Activated naive CD4-positive, alpha-beta T cell treated with anti-CD3 and anti-CD28 coated beads, Interleukin-2, amount 50 U/mL, for 24 hours (primary cell): Measurements from ENCODE around the gene CERCAM.
A peak's percentile ranks its signal among the peaks of the same experiment; 100 is the strongest.

ENCODE experiments used
- H3K27ac Mint-ChIP-seq: one replicate; pipeline ENCODE4 v1.8.0; 2021; ENCODE audit warnings: mild to moderate bottlenecking, mixed read lengths
- H3K27me3 Mint-ChIP-seq: one replicate; pipeline ENCODE4 v1.8.0; 2021; ENCODE audit warnings: mixed read lengths
- H3K36me3 Mint-ChIP-seq: one replicate; pipeline ENCODE4 v1.8.0; 2021; ENCODE audit warnings: mixed read lengths
- H3K4me1 Mint-ChIP-seq: one replicate; pipeline ENCODE4 v1.8.0; 2021; ENCODE audit warnings: mixed read lengths
- H3K4me3 Mint-ChIP-seq: one replicate; pipeline ENCODE4 v1.8.0; 2021; ENCODE audit warnings: mild to moderate bottlenecking, mixed read lengths
- H3K9me3 Mint-ChIP-seq: one replicate; pipeline ENCODE4 v1.8.0; 2021; ENCODE audit warnings: mixed read lengths

The CERCAM gene

GRCh38 chr9:128390150-128390812, 30.4 kb upstream of the CERCAM start:
- Mint-ChIP-seq H3K4me1 (no peaks in the 10 kb centered on the region), H3K27ac (no peak overlapping the region), H3K36me3 (peaks cover 11% of the 10 kb centered on the region), H3K27me3 (no peaks in the 10 kb centered on the region), H3K4me3 (no peak overlapping the region), H3K9me3 (no peaks in the 10 kb centered on the region)

GRCh38 chr9:128390813-128391711, 29.6 kb upstream of the CERCAM start:
- H3K27me3 Mint-ChIP-seq = no peaks in the 10 kb centered on the region
- no peak overlapping the region for H3K4me3 Mint-ChIP-seq
- no peaks in the 10 kb centered on the region for H3K9me3 Mint-ChIP-seq
- H3K36me3 Mint-ChIP-seq = peaks cover 11% of the 10 kb centered on the region
- no peaks in the 10 kb centered on the region for H3K4me1 Mint-ChIP-seq
- no peak overlapping the region for H3K27ac Mint-ChIP-seq

- Mint-ChIP-seq H3K36me3 (peaks cover 11% of the 10 kb centered on the region), H3K4me3 (no peak overlapping the region), H3K27me3 (no peaks in the 10 kb centered on the region), H3K27ac (no peak overlapping the region), H3K4me1 (no peaks in the 10 kb centered on the region), H3K9me3 (no peaks in the 10 kb centered on the region)
Measured at GRCh38 chr9:128391956-128392301, 28.7 kb upstream of the CERCAM start.

- no peaks in the 10 kb centered on the region for H3K4me1 Mint-ChIP-seq
- H3K36me3 Mint-ChIP-seq = peaks cover 11% of the 10 kb centered on the region
- H3K27ac Mint-ChIP-seq = no peak overlapping the region
- no peak overlapping the region for H3K4me3 Mint-ChIP-seq
- H3K27me3 Mint-ChIP-seq = no peaks in the 10 kb centered on the region
- H3K9me3 Mint-ChIP-seq = no peaks in the 10 kb centered on the region
Measured at GRCh38 chr9:128392302-128393144, 28.1 kb upstream of the CERCAM start.

GRCh38 chr9:128393145-128393775, 27.4 kb upstream of the CERCAM start:
- Mint-ChIP-seq H3K9me3 (no peaks in the 10 kb centered on the region), H3K4me3 (no peak overlapping the region), H3K4me1 (no peaks in the 10 kb centered on the region), H3K27me3 (no peaks in the 10 kb centered on the region), H3K27ac (no peak overlapping the region), H3K36me3 (peaks cover 11% of the 10 kb centered on the region)

- H3K36me3 Mint-ChIP-seq = peaks cover 11% of the 10 kb centered on the region
- H3K27me3 Mint-ChIP-seq = no peaks in the 10 kb centered on the region
- no peaks in the 10 kb centered on the region for H3K4me1 Mint-ChIP-seq
- no peaks in the 10 kb centered on the region for H3K9me3 Mint-ChIP-seq
- H3K4me3 Mint-ChIP-seq = no peak overlapping the region
- no peak overlapping the region for H3K27ac Mint-ChIP-seq
Measured at GRCh38 chr9:128393970-128394369, 26.7 kb upstream of the CERCAM start.

- Mint-ChIP-seq H3K4me3 (no peak overlapping the region), H3K27me3 (no peaks in the 10 kb centered on the region), H3K27ac (peak overlapping the region; percentile 35), H3K4me1 (no peaks in the 10 kb centered on the region), H3K9me3 (no peaks in the 10 kb centered on the region), H3K36me3 (peaks cover 9% of the 10 kb centered on the region)
Measured at GRCh38 chr9:128394379-128395168, 26.1 kb upstream of the CERCAM start.

GRCh38 chr9:128396970-128397613, 23.6 kb upstream of the CERCAM start:
- H3K9me3 Mint-ChIP-seq = no peaks in the 10 kb centered on the region
- H3K27me3 Mint-ChIP-seq = no peaks in the 10 kb centered on the region
- no peak overlapping the region for H3K4me3 Mint-ChIP-seq
- no peaks in the 10 kb centered on the region for H3K4me1 Mint-ChIP-seq
- H3K27ac Mint-ChIP-seq = no peak overlapping the region
- H3K36me3 Mint-ChIP-seq = peaks cover 2% of the 10 kb centered on the region

GRCh38 chr9:128397831-128398230, 22.8 kb upstream of the CERCAM start:
- Mint-ChIP-seq H3K36me3 (no peaks in the 10 kb centered on the region), H3K27ac (no peak overlapping the region), H3K9me3 (no peaks in the 10 kb centered on the region), H3K4me1 (no peaks in the 10 kb centered on the region), H3K27me3 (no peaks in the 10 kb centered on the region), H3K4me3 (no peak overlapping the region)

- Mint-ChIP-seq H3K4me1 (no peaks in the 10 kb centered on the region), H3K4me3 (no peak overlapping the region), H3K9me3 (no peaks in the 10 kb centered on the region), H3K27me3 (no peaks in the 10 kb centered on the region), H3K27ac (no peak overlapping the region), H3K36me3 (no peaks in the 10 kb centered on the region)
Measured at GRCh38 chr9:128399861-128400260, 20.8 kb upstream of the CERCAM start.

GRCh38 chr9:128404560-128404959, 16.1 kb upstream of the CERCAM start:
- Mint-ChIP-seq H3K4me1 (no peaks in the 10 kb centered on the region), H3K27me3 (peaks cover 8% of the 10 kb centered on the region), H3K4me3 (no peak overlapping the region), H3K27ac (no peak overlapping the region), H3K9me3 (no peaks in the 10 kb centered on the region), H3K36me3 (no peaks in the 10 kb centered on the region)

- Mint-ChIP-seq H3K36me3 (no peaks in the 10 kb centered on the region), H3K4me3 (no peak overlapping the region), H3K9me3 (no peaks in the 10 kb centered on the region), H3K27ac (no peak overlapping the region), H3K27me3 (peaks cover 8% of the 10 kb centered on the region), H3K4me1 (no peaks in the 10 kb centered on the region)
Measured at GRCh38 chr9:128405077-128405779, 15.4 kb upstream of the CERCAM start.

GRCh38 chr9:128405780-128406171, 14.9 kb upstream of the CERCAM start:
- H3K27me3 Mint-ChIP-seq = peaks cover 8% of the 10 kb centered on the region
- no peaks in the 10 kb centered on the region for H3K36me3 Mint-ChIP-seq
- H3K4me1 Mint-ChIP-seq = no peaks in the 10 kb centered on the region
- no peaks in the 10 kb centered on the region for H3K9me3 Mint-ChIP-seq
- no peak overlapping the region for H3K4me3 Mint-ChIP-seq
- H3K27ac Mint-ChIP-seq = no peak overlapping the region

- Mint-ChIP-seq H3K4me3 (no peak overlapping the region), H3K27me3 (peaks cover 8% of the 10 kb centered on the region), H3K36me3 (no peaks in the 10 kb centered on the region), H3K27ac (no peak overlapping the region), H3K4me1 (no peaks in the 10 kb centered on the region), H3K9me3 (no peaks in the 10 kb centered on the region)
Measured at GRCh38 chr9:128406848-128407391, 13.7 kb upstream of the CERCAM start.
